Astrocyte of the cerebellum (primary cell): Measurements from ENCODE around the gene CNMD.
A peak's percentile ranks its signal among the peaks of the same experiment; 100 is the strongest.

Experiments
- DNase-seq: peaks from one replicate; pipeline ENCODE4 v3.0.0-alpha.2; 2011; ENCODE audit warnings: low read depth
- H3K4me3 ChIP-seq: 2 replicates; pipeline ENCODE4 v1.5.1; 2011; ENCODE audit warnings: mild to moderate bottlenecking, low read depth, low read length, moderate library complexity
- CTCF ChIP-seq: IDR thresholded peaks from 2 replicates; pipeline ENCODE4 v1.5.1; 2012; ENCODE audit warnings: low read length, low read depth, moderate library complexity, mild to moderate bottlenecking; ENCODE audit errors: missing control alignments
- in situ Hi-C: cut with HindIII; loops from 2 replicates; pipeline ENCODE4 v1.10.0; 2017; ENCODE audit warnings: low sequenced_read_pairs

CNMD gene

DNA sequence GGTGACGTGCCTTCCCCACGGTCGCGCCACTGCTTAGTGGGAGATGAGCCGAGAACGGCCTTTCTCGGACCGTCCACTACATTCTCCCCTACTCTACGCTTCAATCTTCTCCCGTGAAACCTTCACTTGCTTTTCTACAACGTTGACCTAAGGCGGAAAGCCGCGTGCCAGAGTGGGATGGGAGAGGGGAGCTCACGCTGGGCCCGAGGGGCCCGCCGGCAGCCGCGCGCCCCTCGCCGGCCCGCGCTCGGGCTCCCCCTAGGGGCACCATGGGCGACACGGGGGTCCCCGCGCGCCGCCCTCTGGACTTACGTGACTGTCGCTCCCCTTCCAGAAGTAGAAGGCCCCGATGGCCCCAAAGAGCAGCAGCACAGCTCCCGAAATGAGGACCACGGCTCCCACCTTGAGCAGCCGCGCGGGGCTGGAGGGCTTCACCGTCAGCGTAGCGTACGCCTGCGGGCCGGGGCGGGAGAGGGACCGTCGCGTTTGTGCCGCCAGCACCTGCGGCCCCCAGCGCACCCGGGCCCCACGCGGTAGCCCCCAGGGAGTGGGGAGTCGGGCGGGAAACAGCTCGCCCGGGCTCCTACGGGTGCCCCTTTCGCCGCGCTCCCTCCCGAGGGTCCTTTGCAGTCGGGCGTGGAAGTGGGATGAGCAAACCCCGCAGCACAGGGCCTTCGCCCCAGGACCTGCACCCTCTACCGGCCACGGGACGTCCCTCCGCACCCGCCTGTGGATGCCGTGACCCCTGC, 727 bp downstream of the CNMD start:
- in situ Hi-C loops, result no loop called here
- no peak for DNase-seq
- TF ChIP-seq CTCF, result peak; percentile 30
- H3K4me3 ChIP-seq, result peak overlapping the region; percentile 34

GRCh38 chr13:52737965-52738364, 1.7 kb downstream of the CNMD start:
- no peak for DNase-seq
- in situ Hi-C loops, result no loop called here
- no peak for TF ChIP-seq CTCF
- no peak overlapping the region for H3K4me3 ChIP-seq

GRCh38 chr13:52737451-52737850, 2.2 kb downstream of the CNMD start:
- H3K4me3 ChIP-seq, result no peak overlapping the region
- DNase-seq, result no peak
- TF ChIP-seq CTCF, result no peak
- in situ Hi-C loops, result no loop called here

GRCh38 chr13:52736891-52737290, 2.7 kb downstream of the CNMD start:
- in situ Hi-C loops, result no loop called here
- no peak for DNase-seq
- no peak overlapping the region for H3K4me3 ChIP-seq
- no peak for TF ChIP-seq CTCF

DNA sequence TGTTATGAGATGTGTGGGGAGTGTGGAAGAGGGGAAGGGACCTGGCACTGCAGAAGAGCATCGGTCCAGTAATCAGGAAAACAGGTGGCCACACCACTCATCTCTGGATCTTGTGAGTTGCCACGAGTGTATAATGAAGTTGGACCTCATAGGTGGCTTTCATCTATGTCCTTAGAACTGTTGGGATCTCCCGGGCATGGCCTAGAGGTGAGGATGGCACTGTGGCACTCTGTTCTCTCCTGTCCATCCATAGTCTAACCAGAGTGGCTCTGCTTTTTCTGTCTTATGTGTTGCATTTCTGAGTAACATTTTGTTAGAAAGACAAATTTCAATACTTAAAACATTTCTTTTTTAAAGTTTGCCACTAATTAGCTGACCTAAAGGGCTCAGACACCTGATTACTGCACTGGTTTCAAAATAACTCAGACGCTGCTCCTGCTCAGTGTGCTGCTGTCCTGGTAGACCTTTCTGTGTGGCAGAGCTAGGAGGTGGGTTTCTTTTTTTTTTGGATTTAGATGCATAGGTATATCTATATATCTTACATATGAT, 5.5 kb downstream of the CNMD start:
- H3K4me3 ChIP-seq, result no peak overlapping the region
- DNase-seq, result no peak
- TF ChIP-seq CTCF, result no peak
- in situ Hi-C loops, result no loop called here

- no peak for DNase-seq
- no peak for TF ChIP-seq CTCF
- no peak overlapping the region for H3K4me3 ChIP-seq
- in situ Hi-C loops, result no loop called here
Measured at GRCh38 chr13:52726258-52726657, 13.4 kb downstream of the CNMD start.
